WTC11 (cell line): ENCODE data around the gene PKP3. TPM values are rescaled to one million over a fixed set of nuclear protein-coding genes. Genes with fewer than 3 reads are reported as not detected.

Source experiments
- ATAC-seq: fragments of 200-7000 bp; cut with Tn5 transposase; 2 replicates; pipeline ENCODE4 v1.10.0; 2021; ENCODE audit warnings: mild to moderate bottlenecking, moderate library complexity
- CTCF ChIA-PET: fragments of 300-600 bp; sonication (Branson Sonifier 250); formaldehyde crosslinking; loops from one replicate; lab custom pipeline; 2021; ENCODE audit warnings: antibody characterized with exemption; lab: Charles Lee
- POLR2A ChIA-PET: fragments of 350-600 bp; sonication (Branson Sonifier 250); formaldehyde crosslinking; loops from one replicate; lab custom pipeline; 2021; ENCODE audit warnings: antibody characterized with exemption; lab: Charles Lee
- DNase-seq: peaks from one replicate; pipeline ENCODE4 v3.0.0; 2021; ENCODE audit warnings: low spot score
- H3K27ac Mint-ChIP-seq: 2 replicates; pipeline ENCODE4 v1.8.0; 2021; ENCODE audit warnings: mixed read lengths
- H3K27me3 Mint-ChIP-seq: 2 replicates; pipeline ENCODE4 v1.8.0; 2021; ENCODE audit warnings: low read depth, mild to moderate bottlenecking, moderate library complexity, mixed read lengths
- H3K36me3 Mint-ChIP-seq: 2 replicates; pipeline ENCODE4 v1.8.0; 2021; ENCODE audit warnings: mixed read lengths
- H3K4me1 Mint-ChIP-seq: 2 replicates; pipeline ENCODE4 v1.8.0; 2022; ENCODE audit warnings: mixed read lengths
- H3K4me3 Mint-ChIP-seq: 2 replicates; pipeline ENCODE4 v1.8.0; 2021; ENCODE audit warnings: mild to moderate bottlenecking, moderate library complexity, mixed read lengths
- H3K9me3 Mint-ChIP-seq: 2 replicates; pipeline ENCODE4 v1.8.0; 2021; ENCODE audit warnings: mixed read lengths
- EMX1 ChIP-seq: fragments of 250-450 bp; sonication (Bioruptor Pico); IDR thresholded peaks from 2 replicates; pipeline ENCODE4 v1.8.0; 2021; ENCODE audit warnings: mild to moderate bottlenecking
- FOXP4 ChIP-seq: sonication (generic); formaldehyde crosslinking; IDR thresholded peaks from 2 replicates; pipeline ENCODE4 v1.8.0; 2022; ENCODE audit warnings: mild to moderate bottlenecking, missing genetic modification reagents
- RELA ChIP-seq: sonication (generic); formaldehyde crosslinking; IDR thresholded peaks from 2 replicates; pipeline ENCODE4 v1.8.1; 2022; ENCODE audit warnings: missing genetic modification reagents, mild to moderate bottlenecking, borderline replicate concordance
- ZBTB21 ChIP-seq: sonication (generic); formaldehyde crosslinking; IDR thresholded peaks from 2 replicates; pipeline ENCODE4 v1.8.1; 2023; ENCODE audit warnings: mild to moderate bottlenecking, missing genetic modification reagents, borderline replicate concordance
- ZNF219 ChIP-seq: sonication (generic); formaldehyde crosslinking; IDR thresholded peaks from 2 replicates; pipeline ENCODE4 v1.8.0; 2023; ENCODE audit warnings: missing genetic modification reagents, mild to moderate bottlenecking, borderline replicate concordance
- ZNF263 ChIP-seq: sonication (generic); formaldehyde crosslinking; IDR thresholded peaks from 2 replicates; pipeline ENCODE4 v1.8.1; 2022; ENCODE audit warnings: low read depth, mild to moderate bottlenecking, moderate library complexity, missing genetic modification reagents
- ZNF423 ChIP-seq: fragments of 250-450 bp; sonication (Bioruptor Pico); IDR thresholded peaks from 2 replicates; pipeline ENCODE4 v2.1.2; 2022; ENCODE audit warnings: mild to moderate bottlenecking, moderate library complexity
- ZNF671 ChIP-seq: fragments of 250-450 bp; sonication (Bioruptor Pico); IDR thresholded peaks from 2 replicates; pipeline ENCODE4 v1.8.0; 2021; ENCODE audit warnings: mild to moderate bottlenecking
- total RNA-seq: library from RNA; stranded (reverse); gene quantifications from 3 replicates; pipeline ENCODE4 v1.2.3, GENCODE V29; 2021
- TF ChIP-seq, protein P1 (sequence below): sonication (generic); formaldehyde crosslinking; IDR thresholded peaks from 2 replicates; pipeline ENCODE4 v1.8.0; 2022; ENCODE audit warnings: mild to moderate bottlenecking, missing genetic modification reagents
- TF ChIP-seq, protein P2 (sequence below): sonication (generic); formaldehyde crosslinking; IDR thresholded peaks from 2 replicates; pipeline ENCODE4 v1.8.0; 2023; ENCODE audit warnings: mild to moderate bottlenecking, missing genetic modification reagents
- TF ChIP-seq, protein P3 (sequence below): fragments of 250-450 bp; sonication (Bioruptor Pico); IDR thresholded peaks from 2 replicates; pipeline ENCODE4 v1.9.0; 2021; ENCODE audit warnings: moderate library complexity, mild to moderate bottlenecking, inconsistent platforms, borderline replicate concordance
- TF ChIP-seq, protein P4 (sequence below): sonication (generic); formaldehyde crosslinking; IDR thresholded peaks from 2 replicates; pipeline ENCODE4 v1.8.1; 2023; ENCODE audit warnings: mild to moderate bottlenecking, missing genetic modification reagents, borderline replicate concordance

The PKP3 gene
- total RNA-seq, 1 experiment from 2014 or later, result 17.3 TPM

DNA sequence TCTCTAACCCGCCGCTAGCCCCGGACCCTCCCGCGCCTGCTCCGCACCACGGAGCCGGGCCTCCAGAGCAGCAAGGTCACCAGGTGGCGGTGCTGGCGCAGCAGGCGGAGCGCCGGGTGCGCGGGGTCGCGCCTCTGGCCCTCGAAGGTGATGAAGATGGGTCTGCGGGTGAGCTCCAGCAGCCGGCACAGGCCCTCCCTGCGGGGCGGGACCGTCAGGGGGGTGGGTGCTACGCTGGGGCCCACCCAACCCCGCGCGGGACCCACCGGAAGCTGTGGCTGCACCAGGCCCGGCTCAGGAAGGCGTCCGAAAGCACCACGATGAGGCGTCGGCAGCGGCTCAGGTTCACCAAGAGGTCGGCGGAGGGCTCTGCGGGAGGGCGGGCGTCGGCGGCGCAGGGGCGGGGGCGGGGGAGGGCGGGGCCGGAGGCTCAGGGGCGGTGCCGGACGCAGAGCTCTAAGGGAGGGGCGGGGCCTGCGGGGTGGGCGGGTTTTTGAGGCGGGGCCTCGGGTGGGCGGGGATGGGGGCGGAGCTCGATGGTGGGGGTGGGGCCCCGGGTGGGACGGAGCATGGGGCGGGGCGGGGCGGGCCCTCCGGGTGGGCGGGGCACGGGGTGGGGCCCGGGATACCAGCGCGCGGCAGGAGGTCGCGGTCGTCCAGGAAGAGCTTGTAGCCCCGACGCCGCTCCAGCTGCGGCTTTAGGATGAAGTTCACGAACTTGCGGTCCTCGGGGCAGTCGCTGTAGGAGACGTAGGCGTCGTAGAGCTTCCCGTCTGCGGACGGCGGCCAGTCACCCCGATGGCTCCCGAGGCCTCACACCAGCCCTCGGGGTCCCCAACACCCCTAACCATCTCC, 13.0 kb downstream of the PKP3 start (continued):
- TF ChIP-seq FOXP4 (CRISPR knock-in tag) (peak; percentile 59; the same call in 1 of the 2 replicates), RELA (CRISPR knock-in tag) (0 out of 2 replicates have a peak, but pooled peaks have one; percentile 47), ZNF423 (peak; percentile 75)
- TF ChIP-seq, protein P1, sequence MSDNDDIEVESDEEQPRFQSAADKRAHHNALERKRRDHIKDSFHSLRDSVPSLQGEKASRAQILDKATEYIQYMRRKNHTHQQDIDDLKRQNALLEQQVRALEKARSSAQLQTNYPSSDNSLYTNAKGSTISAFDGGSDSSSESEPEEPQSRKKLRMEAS (CRISPR knock-in tag), result peak; percentile 65

DNA sequence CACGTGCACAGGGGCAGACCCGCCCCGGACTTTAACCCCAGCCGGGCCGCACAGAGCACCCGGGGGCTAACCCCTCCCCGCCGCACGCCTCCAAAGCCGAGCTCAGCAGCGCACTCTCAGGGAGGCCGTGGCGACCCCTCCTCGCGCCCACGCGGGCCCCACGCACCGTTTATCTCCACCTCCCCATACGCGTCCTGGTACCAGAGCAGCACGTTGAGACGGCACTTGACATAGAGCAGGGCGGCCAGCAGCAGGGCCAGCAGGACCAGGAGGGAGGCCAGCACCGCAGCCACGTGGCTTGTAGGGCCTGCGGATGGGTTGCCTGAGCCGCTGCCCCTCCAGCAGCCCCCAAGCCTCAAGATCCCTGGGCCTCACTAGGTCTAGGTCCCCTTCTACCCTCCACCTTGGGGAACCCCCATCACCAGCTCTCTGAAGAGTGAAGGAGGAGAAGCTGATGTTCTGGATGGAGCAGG, 13.7 kb downstream of the PKP3 start:
- CTCF ChIA-PET, result interaction anchor here (0.5 to 3.5 kb wide), 30 partner anchors 9 to 207 kb away, joined by 3 to 71 read pairs (median 4); partner anchors contain the start of genes ANO9, BET1L, HRAS and PTDSS2
- Mint-ChIP-seq H3K9me3 (no peaks in the 10 kb centered on the region), H3K4me3 (peak overlapping the region; percentile 30; the same call in 1 of the 2 replicates), H3K27ac (no peak overlapping the region), H3K4me1 (no peaks in the 10 kb centered on the region), H3K27me3 (no peaks in the 10 kb centered on the region), H3K36me3 (no peaks in the 10 kb centered on the region)
- POLR2A ChIA-PET, result interaction anchor here (1.1 to 1.8 kb wide), 3 partner anchors 9 to 200 kb away, joined by 3 to 12 read pairs (median 9); partner anchors contain the start of genes BET1L and RIC8A
- peak; percentile 2; the same call in 1 of the 2 replicates for ATAC-seq
- TF ChIP-seq ZBTB21 (CRISPR knock-in tag) (no peak), ZNF671 (CRISPR knock-in tag) (no peak), EMX1 (CRISPR knock-in tag) (no peak), RELA (CRISPR knock-in tag) (no peak), ZNF219 (CRISPR knock-in tag) (no peak), ZNF263 (no peak)
- TF ChIP-seq, protein P1 (CRISPR knock-in tag), result no peak
- TF ChIP-seq, protein P2, sequence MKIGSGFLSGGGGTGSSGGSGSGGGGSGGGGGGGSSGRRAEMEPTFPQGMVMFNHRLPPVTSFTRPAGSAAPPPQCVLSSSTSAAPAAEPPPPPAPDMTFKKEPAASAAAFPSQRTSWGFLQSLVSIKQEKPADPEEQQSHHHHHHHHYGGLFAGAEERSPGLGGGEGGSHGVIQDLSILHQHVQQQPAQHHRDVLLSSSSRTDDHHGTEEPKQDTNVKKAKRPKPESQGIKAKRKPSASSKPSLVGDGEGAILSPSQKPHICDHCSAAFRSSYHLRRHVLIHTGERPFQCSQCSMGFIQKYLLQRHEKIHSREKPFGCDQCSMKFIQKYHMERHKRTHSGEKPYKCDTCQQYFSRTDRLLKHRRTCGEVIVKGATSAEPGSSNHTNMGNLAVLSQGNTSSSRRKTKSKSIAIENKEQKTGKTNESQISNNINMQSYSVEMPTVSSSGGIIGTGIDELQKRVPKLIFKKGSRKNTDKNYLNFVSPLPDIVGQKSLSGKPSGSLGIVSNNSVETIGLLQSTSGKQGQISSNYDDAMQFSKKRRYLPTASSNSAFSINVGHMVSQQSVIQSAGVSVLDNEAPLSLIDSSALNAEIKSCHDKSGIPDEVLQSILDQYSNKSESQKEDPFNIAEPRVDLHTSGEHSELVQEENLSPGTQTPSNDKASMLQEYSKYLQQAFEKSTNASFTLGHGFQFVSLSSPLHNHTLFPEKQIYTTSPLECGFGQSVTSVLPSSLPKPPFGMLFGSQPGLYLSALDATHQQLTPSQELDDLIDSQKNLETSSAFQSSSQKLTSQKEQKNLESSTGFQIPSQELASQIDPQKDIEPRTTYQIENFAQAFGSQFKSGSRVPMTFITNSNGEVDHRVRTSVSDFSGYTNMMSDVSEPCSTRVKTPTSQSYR (CRISPR knock-in tag), result no peak
- TF ChIP-seq, protein P3, sequence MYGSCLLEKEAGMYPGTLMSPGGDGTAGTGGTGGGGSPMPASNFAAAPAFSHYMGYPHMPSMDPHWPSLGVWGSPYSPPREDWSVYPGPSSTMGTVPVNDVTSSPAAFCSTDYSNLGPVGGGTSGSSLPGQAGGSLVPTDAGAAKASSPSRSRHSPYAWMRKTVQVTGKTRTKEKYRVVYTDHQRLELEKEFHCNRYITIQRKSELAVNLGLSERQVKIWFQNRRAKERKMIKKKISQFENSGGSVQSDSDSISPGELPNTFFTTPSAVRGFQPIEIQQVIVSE (CRISPR knock-in tag), result no peak
- TF ChIP-seq, protein P4, sequence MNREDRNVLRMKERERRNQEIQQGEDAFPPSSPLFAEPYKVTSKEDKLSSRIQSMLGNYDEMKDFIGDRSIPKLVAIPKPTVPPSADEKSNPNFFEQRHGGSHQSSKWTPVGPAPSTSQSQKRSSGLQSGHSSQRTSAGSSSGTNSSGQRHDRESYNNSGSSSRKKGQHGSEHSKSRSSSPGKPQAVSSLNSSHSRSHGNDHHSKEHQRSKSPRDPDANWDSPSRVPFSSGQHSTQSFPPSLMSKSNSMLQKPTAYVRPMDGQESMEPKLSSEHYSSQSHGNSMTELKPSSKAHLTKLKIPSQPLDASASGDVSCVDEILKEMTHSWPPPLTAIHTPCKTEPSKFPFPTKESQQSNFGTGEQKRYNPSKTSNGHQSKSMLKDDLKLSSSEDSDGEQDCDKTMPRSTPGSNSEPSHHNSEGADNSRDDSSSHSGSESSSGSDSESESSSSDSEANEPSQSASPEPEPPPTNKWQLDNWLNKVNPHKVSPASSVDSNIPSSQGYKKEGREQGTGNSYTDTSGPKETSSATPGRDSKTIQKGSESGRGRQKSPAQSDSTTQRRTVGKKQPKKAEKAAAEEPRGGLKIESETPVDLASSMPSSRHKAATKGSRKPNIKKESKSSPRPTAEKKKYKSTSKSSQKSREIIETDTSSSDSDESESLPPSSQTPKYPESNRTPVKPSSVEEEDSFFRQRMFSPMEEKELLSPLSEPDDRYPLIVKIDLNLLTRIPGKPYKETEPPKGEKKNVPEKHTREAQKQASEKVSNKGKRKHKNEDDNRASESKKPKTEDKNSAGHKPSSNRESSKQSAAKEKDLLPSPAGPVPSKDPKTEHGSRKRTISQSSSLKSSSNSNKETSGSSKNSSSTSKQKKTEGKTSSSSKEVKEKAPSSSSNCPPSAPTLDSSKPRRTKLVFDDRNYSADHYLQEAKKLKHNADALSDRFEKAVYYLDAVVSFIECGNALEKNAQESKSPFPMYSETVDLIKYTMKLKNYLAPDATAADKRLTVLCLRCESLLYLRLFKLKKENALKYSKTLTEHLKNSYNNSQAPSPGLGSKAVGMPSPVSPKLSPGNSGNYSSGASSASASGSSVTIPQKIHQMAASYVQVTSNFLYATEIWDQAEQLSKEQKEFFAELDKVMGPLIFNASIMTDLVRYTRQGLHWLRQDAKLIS (CRISPR knock-in tag), result no peak
- no peak for DNase-seq
